NCI-H1092 (cell line): Measurements from ENCODE around the gene PRUNE2.
"Not testable (repeated sequence)": the region's sequence is repeated elsewhere in the genome, so short reads cannot be mapped to it uniquely, and the experiment has no call there.

Source experiments
- DNase-seq: peaks from one replicate; lab custom pipeline; 2025; lab: John Stamatoyannopoulos, UW

The PRUNE2 gene, protein sequence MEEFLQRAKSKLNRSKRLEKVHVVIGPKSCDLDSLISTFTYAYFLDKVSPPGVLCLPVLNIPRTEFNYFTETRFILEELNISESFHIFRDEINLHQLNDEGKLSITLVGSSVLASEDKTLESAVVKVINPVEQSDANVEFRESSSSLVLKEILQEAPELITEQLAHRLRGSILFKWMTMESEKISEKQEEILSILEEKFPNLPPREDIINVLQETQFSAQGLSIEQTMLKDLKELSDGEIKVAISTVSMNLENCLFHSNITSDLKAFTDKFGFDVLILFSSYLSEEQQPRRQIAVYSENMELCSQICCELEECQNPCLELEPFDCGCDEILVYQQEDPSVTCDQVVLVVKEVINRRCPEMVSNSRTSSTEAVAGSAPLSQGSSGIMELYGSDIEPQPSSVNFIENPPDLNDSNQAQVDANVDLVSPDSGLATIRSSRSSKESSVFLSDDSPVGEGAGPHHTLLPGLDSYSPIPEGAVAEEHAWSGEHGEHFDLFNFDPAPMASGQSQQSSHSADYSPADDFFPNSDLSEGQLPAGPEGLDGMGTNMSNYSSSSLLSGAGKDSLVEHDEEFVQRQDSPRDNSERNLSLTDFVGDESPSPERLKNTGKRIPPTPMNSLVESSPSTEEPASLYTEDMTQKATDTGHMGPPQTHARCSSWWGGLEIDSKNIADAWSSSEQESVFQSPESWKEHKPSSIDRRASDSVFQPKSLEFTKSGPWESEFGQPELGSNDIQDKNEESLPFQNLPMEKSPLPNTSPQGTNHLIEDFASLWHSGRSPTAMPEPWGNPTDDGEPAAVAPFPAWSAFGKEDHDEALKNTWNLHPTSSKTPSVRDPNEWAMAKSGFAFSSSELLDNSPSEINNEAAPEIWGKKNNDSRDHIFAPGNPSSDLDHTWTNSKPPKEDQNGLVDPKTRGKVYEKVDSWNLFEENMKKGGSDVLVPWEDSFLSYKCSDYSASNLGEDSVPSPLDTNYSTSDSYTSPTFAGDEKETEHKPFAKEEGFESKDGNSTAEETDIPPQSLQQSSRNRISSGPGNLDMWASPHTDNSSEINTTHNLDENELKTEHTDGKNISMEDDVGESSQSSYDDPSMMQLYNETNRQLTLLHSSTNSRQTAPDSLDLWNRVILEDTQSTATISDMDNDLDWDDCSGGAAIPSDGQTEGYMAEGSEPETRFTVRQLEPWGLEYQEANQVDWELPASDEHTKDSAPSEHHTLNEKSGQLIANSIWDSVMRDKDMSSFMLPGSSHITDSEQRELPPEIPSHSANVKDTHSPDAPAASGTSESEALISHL (N-terminal part only)

DNA sequence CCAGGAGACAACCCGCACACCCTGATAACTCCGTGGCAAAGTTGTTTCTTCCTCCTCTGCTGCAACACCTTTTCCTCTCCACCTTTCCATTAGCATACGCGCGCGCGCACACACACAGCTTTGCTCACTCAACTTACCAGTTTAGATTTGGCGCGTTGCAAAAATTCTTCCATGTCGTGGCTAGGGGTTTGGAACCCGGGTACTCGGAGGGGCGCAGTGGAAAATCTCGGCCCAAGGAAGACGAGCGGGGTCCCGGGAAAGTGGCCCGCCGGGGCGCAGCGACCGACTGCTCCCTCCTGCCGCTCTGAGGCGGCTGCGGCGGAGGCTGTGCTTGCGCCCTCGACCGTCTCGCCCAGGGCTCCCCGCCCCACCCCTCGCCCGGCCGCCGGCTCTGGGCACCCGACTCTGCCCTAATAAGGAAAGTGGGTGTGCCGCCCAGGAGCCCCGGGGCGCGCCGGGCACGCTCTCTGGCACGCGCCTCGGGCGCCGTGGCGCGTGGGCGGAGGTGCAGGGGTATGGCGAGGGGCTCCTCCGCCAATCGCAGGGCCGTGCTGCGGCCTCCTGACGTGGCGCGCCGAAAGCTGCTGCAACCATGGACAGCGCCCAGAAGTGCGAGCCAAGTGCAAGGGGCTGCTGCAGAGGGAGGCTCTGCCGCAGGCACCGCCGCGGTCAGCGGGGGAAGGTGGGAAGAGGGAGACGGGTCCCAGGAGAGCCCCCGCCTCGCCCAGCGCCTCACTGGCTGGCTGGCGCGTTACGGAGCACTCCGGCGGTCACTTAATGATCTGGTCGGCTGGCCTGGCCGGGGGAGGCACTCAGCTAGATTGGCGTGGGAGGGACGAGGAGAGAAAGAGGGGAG is at the start of gene PRUNE2:
Gene PRUNE2, minus strand, starts transcription at position 324 of the 856 bp plus-strand sequence. Its CDS starts 151 bp downstream, at position 173.
- peak; percentile 80 for DNase-seq

DNA sequence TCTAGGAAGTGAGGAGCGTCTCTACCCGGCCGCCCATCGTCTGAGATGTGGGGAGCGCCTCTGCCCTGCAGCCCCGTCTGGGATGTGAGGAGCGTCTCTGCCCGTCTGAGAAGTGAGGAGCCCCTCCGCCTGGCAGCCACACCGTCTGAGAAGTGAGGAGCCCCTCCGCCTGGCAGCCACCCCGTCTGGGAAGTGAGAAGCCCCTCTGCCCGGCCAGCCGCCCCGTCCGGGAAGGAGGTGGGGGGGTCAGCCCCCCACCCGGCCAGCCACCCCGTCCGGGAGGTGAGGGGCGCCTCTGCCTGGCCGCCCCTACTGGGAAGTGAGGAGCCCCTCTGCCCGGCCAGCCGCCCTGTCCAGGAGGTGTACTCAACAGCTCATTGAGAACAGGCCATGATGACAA is 49.5 kb upstream of the PRUNE2 start:
- not testable (repeated sequence) for DNase-seq

DNA sequence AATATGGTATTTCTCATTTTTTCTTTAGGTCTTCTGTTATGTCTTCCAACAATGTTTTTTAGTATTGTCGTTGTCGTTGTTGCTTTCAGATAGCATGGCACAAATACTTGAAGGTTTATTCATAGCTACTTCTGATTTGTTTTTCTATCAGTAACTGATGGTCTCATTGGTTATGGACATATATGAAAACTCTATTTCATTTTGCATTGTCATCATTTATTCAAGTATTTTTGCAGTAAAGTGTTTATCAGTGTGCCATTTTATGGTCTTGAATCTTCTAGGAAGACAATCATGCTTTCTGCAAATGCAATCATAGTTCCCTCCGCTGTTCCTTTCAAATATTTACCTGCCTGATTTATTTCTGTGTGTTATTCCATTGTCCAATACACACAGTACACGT is 44.0 kb upstream of the PRUNE2 start:
- no peak for DNase-seq

DNA sequence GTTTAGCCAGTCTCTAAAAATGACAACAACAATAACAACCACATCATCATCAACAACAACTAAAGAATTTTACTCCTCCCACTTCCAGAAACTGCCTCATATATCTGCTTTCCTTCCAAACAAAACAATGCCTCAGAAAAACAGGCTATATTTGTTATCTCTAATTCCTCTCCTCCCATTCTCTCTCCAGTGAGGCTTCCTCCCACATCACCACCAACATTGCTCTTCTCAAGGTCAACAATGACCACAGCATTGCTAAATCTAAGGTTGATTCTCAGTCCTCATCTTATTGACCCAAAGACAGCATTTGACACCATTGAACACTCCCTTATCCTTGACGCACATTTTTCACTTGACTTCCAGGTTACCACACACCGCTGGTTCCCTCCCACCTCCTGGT is 38.1 kb upstream of the PRUNE2 start:
- no peak for DNase-seq

DNA sequence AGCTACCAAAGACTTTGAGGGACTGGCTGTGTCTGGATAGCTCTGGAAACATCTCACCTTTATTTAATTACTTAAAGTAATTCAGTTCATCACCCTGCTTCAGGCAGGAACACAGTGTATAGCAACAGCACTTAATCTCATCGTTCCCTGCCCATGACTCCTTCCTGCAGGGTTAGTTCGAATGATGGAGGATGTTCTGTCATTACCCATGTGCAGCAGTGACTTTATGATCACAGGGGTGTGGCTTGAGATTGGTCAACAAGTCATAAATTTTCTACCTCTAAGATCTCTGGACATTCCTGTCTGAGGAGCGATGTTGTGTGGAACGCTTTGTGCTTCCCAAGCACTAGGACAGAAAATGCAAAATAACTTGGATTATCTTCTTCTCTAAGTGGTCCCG is 37.1 kb upstream of the PRUNE2 start:
- no peak for DNase-seq

DNA sequence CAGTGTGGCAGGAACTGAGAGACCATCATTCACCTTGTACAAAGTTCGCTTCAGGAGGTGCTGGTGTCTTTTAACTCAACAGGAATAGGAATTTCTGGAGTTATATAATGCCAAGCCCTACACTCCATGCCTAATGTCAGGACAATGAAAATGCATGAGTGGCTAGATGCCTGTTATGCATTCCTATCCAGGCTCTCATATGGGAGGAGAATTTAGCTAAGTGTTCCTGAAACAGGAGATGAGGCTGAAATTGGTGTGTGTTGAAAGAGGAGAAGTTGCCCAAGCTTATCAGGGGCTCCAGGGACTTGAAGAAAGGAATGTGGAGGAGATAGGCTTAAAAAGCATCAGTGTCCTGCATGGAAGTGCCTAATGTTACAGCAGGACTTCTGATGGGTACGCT is 26.8 kb upstream of the PRUNE2 start:
- no peak for DNase-seq

DNA sequence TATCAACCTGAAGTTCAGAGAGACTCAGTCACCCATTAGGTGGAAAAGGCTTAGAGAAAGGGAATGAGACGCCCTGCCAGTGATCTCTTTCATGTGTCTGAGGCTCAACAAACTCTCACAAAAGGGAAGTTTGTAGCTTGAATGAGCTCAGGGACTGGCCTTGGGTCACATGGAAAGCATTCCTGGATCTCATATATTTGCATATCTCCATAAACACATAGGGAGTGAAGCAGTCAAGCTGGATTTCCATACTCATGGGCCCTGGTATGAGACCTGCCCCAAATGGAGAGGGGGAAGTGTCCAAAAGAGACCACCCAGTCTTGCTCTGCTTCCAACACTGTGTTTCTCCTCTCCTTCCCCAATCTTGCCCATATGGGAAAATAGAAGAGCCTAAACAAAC is 26.4 kb upstream of the PRUNE2 start:
- DNase-seq = no peak

DNA sequence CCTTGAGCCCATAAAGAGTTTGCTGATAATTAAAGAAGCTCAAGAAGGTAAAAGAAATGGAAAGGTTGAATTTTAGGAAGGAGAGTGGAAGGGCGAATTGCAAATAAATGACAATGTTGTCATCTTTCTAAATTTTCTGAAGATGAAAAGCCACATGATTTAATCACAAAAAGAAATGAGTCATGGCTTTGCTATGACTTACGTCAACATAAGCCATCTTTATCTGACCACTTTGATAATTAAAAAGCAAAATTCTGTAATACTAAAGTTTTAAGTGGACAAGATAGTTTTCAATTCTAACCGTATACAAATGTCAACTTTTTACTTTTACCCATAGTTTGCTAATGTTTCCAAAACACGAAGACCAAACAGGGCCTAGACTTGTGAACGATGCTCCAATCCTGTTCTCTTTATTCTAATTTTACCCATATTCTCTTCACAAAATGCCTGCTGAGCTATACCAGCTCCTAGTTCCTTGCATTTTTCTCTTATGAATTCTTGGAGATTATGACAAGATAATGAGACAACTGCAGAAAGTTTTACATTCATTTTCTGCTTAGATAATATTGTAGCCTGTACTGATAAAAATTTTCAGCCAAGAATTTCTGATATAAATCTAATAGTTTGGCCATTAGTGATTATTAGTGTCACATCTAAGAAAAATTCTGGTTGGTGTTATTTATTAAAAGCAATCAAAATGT is 21.8 kb upstream of the PRUNE2 start:
- DNase-seq = no peak

DNA sequence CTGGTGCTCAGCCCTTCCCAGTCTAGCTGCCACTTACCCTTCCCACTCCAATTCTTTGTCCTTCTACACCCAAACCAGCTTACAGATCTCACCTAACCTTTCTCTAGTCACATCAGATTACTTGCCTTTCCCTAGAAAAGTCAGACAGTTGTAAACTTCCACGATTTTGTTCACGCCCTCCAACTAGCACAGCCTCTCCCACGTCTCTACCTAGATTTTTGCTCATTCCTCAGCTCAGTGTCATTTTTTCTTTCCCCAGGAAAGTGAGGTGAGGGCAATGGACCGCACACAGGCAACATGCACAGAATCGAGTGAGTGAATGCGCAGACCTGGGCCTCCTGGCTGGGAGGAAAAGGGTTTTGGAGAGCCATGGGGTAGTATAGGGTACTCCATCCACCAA is 20.9 kb upstream of the PRUNE2 start:
- no peak for DNase-seq

DNA sequence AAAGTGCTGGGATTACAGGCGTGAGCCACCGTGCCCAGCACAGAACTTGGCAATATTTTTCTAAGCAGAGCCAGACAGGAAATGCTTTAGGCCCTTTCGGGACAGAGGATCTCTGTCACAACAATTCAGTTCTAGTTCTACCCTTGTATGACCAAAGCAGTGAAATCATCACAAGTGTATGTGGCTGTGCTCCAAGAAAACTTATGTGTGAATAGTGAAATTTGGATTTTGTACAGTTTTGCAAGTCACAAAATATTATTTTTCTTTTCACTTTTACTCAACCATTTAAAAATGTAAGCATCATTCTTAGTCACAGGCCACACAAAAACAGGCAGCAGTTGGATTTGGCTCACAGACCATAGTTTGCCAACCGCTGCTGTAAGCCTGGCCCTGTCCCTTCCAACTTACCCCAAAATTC is 20.4 kb upstream of the PRUNE2 start:
- no peak for DNase-seq

DNA sequence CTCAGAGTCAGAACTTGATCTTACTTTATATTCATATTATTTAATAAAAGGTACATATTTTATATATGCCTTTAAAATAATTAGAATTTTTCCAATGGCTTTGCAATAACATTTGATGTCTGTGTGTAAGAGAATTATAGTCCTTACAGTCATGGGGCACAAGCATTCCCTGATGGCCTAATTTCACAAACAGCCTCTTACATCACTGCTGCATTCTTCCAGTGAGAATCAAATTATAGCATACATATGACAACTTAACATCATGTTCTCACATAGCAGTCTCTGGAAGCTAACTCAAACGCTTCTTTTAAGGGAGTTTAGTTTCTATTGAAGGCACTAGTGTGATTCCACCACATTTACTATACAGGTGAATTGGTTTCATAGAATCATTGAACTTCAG is 15.3 kb upstream of the PRUNE2 start:
- no peak for DNase-seq

DNA sequence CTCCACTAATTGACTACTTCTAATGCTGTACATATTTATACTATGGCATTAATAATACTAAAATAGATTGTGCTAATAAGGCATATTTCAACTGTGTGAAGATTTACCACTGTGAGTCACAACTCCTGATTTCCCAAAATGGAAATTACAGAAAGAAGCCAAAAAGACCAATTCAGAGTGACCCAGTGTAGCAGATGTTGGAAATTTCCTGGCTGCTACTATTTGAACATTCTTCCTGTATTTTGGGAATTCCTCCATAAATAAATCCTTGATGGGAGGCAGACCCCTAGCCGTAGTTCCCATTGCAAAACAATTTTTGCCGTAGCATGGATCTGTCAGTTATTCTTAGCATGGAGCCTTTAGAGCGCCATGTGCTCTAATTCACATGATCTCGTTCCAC is 11.4 kb upstream of the PRUNE2 start:
- DNase-seq = no peak

DNA sequence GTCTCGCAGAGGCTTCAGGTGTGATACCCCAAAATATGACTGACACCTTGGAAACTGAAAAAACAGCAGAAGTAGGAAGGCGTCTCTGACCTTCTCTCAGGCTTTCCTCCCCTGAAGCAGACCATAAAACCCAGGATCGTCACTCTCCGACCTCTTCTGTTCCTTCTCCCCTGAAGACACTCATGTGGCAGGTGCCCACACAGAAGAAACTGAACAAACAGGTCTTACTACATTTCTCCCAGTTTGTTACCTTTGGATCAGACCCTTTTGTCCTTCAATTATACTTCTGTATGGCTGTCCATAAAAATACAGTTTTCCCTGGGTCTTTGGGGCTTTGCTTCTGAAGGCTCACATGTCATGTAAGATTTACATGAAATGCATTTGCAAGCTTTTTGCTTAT is 10.3 kb upstream of the PRUNE2 start:
- no peak for DNase-seq

DNA sequence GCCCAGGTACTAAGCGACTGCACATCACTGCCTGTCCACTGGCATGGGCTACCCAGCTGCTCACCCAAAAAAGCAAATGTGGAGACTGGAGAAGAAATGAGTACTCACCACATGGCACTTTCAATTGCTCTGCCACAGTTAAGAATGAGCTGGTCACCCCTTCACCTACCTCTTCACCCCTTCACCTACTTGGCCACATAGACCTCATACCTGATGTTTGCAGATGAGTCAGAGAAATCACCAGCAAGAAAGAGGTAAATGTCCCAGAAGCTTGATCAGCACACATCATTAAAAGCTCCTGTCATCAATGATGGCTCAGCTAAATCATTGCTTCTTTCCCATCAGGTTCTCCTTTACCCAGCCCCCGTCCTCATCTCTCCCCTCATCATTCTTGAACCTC is 7.6 kb upstream of the PRUNE2 start:
- DNase-seq = no peak

DNA sequence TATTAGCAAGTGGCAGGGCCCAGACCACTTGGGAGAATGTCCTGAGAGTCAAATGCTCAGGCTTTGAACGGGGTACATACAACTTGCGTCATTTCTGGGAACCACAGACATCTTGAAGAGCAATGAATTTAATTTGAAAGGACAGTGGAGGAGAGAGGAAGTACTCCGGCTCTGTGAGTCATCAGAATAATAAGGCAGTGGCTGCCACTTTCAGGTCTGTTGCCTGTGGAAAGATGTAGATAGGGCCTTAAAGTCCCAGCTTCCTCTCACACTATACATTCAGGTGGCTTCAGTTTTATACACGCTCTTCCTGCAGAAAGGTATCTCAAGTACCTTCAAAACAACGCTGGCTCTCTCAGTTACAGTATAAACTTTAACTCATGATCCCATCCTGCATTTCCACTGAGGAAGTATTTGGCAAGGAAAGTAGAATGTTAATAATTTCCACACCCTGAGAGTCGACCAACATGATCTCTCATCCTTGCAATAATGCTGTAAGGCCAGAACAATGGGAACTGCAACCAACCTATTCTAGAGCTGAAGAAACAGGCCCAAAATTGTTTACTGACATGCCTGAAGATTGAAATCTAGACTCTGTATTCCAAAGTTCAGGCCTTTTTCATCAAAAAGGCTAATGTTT is 6.8 kb upstream of the PRUNE2 start:
- DNase-seq = no peak

DNA sequence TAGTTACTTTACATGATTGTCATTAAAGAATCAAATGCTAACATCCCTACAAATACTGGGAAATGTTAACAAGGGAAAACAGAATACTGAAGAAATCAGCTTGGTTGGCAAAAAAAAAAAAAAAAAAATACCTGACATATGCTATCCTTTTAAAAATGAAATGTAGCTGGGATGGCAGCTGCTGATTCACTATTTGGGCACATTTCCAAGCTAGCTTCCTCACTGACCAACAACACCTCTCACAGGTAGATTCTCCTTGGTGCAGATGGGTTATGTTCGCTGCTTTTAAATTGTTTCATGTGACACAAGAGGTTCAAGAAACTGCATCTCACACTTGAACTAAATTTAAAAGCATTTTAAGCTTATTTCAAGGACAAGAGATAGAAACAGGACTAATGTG is 6.1 kb upstream of the PRUNE2 start:
- no peak for DNase-seq

DNA sequence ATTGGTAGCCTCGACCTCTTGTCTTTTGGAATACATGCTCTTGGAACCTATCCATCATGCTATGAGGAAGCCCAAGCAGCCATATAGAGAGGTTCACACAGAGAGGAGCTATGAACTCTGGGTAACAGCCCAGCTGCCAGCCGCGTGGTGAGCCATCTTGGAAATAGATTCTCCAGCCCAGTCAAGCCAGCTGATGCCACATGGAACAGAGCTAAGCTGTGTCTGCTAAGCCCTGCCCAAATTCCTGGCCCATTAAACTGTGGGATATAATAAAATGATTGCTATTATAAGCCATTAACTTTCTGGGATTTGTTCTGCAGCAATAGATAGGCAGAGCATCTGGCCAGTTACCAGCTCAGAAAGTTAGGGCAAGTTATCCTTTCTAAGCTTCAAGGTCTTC is 4.9 kb upstream of the PRUNE2 start:
- no peak for DNase-seq

DNA sequence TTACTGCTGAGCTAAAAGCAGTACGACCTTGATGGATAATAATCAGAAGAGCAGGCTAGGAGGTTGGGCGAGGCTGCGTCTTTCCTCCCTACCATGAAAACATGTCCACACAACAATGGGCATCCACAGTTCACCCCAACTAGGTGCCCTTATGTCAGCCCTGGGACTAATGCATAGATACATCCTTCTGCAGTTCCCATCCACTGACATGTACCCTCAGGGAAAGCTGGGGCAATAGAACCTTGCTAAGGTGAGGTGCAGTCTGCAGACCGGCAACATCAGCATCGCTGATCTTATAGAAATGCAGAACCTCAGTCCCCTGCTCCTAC is 697 bp upstream of the PRUNE2 start:
- no peak for DNase-seq

DNA sequence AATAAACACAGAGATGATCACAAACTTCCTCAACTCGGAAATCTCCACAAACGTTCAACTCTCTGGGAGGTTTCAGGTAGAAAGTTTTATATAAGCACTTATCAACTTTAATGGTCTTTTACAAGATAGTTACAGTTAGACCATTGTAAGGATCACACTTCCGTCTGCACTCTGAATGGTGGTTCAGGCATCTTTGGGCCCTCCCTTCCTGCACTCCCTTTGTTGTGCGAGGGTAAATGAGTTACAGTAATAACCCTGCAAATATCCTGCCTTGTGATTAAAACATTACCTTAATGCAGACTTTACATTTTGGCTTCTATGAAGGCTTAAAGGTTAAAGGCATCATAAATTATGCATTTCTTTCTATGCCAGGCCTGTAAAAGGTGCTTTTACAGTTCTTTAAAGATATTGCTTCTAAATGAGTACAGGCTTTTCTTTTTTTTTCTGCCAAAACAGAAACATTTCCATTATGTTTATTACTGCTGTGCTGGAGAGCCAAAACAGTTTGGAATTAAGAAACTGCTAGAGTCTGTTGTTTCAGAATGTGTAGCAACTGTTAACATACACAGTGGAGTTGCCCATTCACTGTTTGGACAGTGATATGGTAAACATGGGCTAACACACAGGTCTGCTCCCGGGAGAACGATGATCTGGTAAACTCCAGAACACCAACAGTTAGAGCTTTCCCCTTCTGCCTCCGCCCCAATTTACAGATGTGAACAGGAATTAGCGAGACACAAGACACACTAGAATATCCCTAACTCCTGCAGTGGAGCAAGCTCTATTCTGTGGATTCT is 1.1 kb downstream of the PRUNE2 start:
- DNase-seq = no peak

DNA sequence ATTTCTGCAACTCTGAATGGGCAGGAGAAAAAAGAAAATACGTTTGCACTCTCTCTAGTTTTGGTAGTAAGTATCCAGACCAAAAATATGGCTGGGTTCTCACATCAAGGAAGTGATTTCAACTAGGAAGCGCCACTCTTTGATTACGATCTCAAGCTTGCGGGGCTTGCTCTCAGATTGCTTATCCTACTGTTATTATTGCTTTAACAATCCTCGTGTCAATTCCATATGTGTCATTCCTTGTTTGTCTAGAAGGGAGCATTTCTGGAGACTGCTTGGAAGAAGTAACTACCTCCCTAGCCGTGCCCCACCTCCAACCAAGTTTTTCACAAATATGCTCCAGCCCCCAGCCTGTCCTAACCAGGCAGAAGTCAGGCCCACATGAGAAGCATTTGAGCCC is 3.5 kb downstream of the PRUNE2 start:
- DNase-seq = no peak
